Stomach (tissue), 4 donors: Measurements from ENCODE around the gene WBP1.

ENCODE experiments used
- CTCF ChIP-seq, 7 experiments: fragments of 450-650 bp in 4 of 7; fragments of 200-600 bp in 3 of 7; sonication (generic) in 3 of 7; IDR thresholded peaks; one replicate each; pipeline ENCODE4 v1.5.1; 2016 to 2019; ENCODE audit warnings: antibody characterized with exemption in 7 of 7, control low read depth in 2 of 7, mild to moderate bottlenecking in 1 of 7
- EP300 ChIP-seq: sonication (generic); formaldehyde crosslinking; IDR thresholded peaks from one replicate; pipeline ENCODE4 v1.6.1; 2017; ENCODE audit warnings: antibody characterized with exemption
- POLR2A ChIP-seq, 4 donors: fragments of 450-650 bp; IDR thresholded peaks; one replicate each; pipeline ENCODE4 v1.6.1; 2016; ENCODE audit warnings: antibody characterized with exemption in 4 of 4, control low read depth in 2 of 4, mild to moderate bottlenecking in 1 of 4, moderate library complexity in 1 of 4
- POLR2AphosphoS5 ChIP-seq, 3 donors: sonication (generic); formaldehyde crosslinking; IDR thresholded peaks; one replicate each; pipeline ENCODE4 v1.6.1; 2016; ENCODE audit warnings: antibody characterized with exemption in 3 of 3

- TF ChIP-seq CTCF (IDR thresholded peaks at IDR 0.05) (no peak), POLR2A (IDR thresholded peaks at IDR 0.05) (no peak), EP300 (no peak), POLR2AphosphoS5 (IDR thresholded peaks at IDR 0.05) (no peak)
These were observed 38.9 kb downstream of the WBP1 start for GRCh38 chr2:74496997-74497776.
